Activated CD4-positive, CD25-positive, alpha-beta regulatory T cell treated with anti-CD3 and anti-CD28 coated beads, Interleukin-2, amount 50 U/mL, for 72 hours (primary cell): ENCODE results near the gene PSME4.
"Not testable (repeated sequence)": the region's sequence is repeated elsewhere in the genome, so short reads cannot be mapped to it uniquely, and the experiment has no call there.

Experiments used
- DNase-seq: peaks from one replicate; pipeline ENCODE4 v3.0.0; 2021

PSME4 gene

DNA sequence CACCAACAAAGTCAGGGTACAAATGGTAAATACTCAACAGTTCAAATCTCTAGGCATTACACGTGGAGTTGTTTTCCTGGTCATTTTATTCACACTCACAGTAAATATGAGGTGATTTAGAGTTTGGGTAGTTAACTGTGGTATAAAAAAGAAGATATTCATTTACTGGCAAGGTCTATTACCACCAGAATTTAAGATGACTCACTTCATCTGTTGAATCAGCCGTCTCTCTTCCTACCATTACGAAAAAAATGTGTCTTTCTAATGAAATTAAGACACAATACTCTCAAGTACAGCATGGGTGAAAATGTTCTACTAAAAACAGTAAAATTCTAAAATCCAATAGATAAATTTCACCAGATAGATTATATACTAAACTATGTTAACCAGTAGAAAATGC is 90.0 kb downstream of the PSME4 start:
- no peak for DNase-seq

GRCh38 chr2:53877556-53877955 is 93.2 kb downstream of the PSME4 start:
- no peak for DNase-seq

- no peak for DNase-seq
Observed at GRCh38 chr2:53877112-53877511, 93.7 kb downstream of the PSME4 start.

- no peak for DNase-seq
Observed at GRCh38 chr2:53874401-53874950, 96.3 kb downstream of the PSME4 start.

DNA sequence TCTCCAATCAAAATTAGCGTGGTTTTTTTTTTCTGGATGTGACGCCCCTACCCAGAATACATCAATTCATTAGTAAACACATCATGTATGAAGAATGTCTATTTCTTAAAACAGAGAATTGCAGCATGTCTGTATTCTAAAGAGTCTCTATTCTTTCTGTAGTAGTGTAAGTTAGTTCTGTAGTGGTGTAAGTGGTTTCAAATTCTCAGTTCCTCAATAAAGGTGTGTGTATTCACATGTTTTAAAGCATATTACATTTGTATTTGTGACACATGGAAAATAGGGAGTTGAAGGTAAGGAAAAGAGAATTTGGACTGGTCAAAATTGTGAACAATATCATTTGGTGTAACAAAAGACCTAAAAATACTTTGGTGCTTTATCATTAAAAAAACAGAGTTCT is 103.0 kb downstream of the PSME4 start:
- no peak for DNase-seq

DNA sequence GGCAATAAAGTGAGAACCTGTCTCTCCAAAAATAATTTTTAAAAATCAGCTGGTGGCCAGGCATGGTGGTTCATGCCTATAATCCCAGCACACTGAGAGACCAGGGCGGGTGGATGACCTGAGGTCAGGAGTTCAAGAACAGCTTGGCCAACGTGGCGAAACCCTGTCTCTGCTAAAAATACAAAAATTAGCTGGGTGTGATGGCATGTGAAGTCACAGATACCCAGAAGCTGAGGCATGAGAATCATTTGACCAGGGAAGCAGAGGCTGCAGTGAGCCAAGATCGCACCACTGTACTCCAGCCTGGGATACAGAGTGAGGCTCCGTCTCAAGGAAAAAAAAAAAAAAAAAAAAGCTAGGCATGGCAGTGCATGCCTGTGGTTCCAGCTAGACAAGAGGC is 103.6 kb downstream of the PSME4 start:
- DNase-seq = no peak

DNA sequence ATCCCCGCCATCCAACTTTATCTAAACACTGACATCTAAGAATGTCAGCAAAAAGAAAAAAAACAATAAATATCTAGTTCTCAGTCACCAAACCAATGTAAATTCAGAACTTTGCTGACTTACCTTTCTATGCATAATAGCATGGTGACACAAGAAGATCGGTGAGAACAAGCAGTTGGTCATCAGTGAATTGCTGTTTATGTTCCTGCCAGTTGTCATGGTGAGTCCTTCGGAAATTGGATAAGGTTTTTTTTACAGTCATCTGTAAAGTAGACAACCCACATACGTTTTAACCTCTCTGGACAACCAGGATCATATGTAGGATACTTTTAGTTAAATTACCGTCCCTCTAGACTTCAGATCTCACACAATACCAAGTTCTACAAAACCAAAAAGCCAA is 104.8 kb downstream of the PSME4 start:
- no peak for DNase-seq

DNA sequence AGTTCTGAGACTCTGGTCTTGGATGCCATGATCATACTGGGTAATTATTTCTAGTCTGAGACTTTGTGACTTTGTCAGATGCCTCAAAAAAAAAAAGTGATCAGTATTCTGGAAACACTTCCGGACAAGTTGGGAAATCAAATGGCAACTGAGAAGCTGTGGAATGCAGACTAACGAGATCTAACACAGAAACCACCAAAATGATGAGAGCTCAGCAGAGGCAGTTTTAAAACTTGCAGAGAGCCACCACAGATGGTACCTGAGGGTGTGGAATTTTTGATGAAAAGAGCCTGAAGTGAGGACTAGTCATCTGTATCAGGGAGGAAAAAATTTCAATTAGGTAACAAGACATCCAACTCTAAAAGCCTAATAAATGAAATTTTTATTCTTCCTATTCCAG is 105.5 kb downstream of the PSME4 start:
- DNase-seq = no peak

- no peak for DNase-seq
Observed at GRCh38 chr2:53863538-53864227, 107.1 kb downstream of the PSME4 start.

DNA sequence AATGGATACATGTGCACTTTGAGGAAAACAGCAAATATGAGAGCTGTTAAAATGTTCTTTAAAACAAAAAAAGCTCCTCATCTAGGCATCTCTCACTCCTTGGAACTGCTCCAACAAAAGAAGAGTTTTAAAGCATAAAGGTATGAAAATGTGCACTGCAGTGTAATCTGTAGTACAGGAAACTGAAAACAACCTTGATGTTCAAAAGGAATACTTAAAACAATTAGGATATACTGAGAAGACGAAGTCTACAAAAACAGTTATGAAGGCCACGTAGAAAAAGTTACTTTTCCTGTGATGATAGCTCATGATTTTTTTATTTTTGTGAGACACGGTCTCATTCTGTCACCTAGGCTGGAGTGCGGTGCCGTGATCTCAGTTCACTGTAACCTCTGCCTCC is 109.0 kb downstream of the PSME4 start:
- no peak for DNase-seq

DNA sequence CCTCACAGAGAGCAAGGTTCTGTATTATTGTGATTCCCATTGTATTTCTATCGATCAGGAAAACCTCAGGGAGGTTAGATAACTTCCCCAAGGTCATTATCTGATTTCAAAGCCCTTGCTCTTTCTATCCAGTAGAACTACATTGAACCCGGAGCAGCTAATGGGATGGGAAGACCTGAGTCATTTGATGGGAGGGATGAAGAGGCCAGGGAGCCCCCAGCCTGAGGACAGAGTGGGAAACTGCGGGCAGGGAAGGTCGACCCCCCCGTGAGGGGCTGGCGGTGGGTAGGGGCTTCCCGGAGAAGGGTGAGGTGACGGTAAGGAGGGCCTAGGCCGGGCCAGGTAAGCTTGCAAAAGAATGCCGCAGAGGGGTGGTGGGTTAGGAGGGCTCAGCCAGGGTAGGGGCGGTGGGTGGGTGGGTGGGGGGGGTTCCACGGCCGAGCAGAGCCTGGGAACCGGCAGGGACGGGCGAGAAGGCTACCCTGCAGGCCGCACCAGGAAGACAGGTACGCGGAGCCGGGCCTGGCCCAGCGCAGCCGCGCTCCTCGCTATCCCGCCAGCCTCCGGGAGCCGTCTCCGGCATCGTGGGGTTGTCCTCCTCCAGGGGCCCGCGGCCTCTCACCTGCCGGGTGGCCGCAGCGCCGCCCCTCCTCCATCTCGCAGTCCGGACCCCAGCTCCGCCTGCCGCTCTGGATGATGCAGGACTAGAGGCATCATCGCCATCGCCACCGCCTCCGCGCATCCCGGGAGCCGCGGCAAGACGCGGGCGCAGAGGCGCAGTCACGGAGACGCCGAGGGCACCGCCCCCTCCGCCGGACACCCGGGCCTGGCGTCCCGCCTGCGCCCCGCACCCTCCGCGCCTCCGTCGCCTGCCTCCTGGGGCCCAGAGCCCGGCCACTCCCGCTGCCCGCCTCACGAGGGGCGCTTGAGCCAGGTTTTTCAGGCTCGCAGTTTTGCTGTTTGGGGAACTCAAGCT is 111.3 kb downstream of the PSME4 start, which contains the start of gene GPR75:
GPR75 (minus strand) TSS at position 762 of the 976 bp plus-strand sequence. CDS start 5,211 bp downstream, outside the sequence.
- no peak for DNase-seq

GRCh38 chr2:53856272-53856671 is 114.5 kb downstream of the PSME4 start:
- DNase-seq = no peak

DNA sequence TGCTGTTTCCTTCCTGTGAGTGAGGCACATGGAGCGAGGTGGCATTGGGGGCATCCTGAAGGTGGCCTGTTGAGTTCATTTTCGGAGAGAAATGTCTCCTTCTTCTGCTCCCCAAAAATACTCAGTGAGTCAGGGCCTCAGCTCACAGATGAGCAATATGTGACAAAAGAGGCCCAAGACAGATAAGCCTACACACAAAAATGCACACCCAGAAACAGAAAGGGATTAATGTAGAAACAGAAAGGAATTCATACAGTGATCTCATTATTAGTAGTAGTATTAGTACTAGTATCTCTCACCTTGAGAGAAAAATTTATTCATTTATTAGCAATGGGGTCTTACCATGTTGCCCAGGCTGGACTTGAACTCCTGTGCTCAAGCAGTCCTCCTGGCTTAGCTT is 116.1 kb downstream of the PSME4 start:
- DNase-seq = no peak

DNA sequence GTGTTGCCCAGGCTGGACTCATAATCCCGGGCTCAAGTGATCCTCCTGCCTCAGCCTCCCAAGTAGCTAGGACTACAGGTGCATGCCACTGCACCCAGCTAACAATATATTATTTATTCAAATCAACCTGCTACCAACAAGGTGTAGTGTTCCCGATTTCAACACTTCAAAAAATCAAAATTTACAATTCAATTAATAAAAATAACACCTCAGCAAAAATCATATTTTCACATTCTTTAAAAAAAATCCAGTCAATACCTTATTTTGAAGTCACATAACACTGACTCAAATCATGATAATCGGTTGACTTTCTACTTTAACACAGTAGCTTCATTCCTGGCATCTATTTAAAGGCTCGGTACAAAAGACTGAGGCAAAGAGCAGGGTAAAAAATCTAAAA is 118.3 kb downstream of the PSME4 start:
- no peak for DNase-seq

- DNase-seq = not testable (repeated sequence)
Observed at GRCh38 chr2:53851052-53851757, 119.6 kb downstream of the PSME4 start.

- no peak for DNase-seq
Observed at GRCh38 chr2:53848062-53848461, 122.7 kb downstream of the PSME4 start.

GRCh38 chr2:53843595-53843994 is 127.2 kb downstream of the PSME4 start:
- DNase-seq = no peak

GRCh38 chr2:53842891-53843290 is 127.9 kb downstream of the PSME4 start:
- no peak for DNase-seq

DNA sequence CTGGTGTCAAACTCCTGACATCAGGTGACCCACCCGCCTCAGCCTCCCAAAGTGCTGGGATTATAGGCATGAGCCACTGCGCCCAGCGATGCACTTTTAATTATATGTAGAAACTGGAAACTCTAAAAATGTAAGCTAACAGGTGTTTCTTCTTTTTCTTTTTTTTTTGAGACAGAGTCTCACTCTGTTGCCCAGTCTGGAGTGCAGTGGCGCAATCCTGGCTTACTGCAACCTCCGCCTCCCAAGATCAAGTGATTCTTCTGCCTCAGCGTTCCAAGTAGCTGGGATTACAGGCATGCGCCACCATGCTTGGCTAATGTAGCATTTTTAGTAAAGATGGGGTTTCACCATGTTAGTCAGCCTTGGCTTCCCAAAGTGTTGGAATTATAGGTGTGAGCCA is 129.1 kb downstream of the PSME4 start:
- not testable (repeated sequence) for DNase-seq

GRCh38 chr2:53840580-53840979 is 130.2 kb downstream of the PSME4 start:
- DNase-seq = no peak

DNA sequence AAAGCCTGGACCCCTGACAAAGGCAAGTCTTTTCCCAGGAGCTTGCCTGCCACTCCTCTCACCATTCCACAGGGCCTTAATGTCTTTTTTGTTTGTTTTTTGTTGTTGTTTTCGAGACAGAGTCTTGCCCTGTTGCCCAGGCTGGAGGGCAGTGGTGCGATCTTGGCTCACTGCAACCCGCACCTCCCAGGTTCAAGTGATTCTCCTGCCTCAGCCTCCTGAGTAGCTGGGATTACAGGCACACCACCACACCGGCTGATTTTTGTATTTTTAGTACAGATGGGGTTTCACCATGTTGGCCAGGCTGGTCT is 140.9 kb downstream of the PSME4 start:
- not testable (repeated sequence) for DNase-seq

DNA sequence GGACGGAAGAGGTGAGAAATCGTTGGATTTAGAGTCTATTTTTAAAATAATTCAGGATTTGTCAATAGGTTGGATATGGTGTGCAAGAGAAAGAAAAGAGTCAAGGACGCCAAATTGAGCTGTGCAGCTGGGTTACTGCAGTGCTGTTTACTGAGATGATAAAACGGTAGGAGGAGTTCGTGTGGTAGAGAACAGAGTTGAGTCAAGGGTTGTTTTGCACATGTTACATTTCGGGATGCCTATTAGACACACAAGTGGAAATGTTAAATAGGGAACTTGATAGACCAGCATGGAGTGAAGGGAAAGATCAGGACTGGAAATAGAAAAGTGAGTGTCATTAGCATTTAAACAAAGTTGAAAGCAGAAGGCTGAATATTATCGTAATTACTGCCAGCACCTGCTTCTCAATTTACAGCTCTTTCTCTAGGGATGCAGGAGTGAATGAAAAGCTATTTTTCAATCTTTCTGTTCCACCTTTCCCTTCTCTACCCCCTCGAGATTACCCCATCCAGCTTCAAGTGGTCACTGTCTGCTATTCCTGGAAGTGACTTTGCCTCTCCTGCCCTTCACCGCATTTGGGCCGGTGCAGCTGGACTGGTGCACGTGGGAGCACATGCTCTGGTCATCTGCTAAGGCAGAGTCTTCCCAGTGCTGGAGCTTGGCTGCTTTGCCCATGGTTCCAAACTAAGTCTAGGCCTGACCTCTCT is 141.4 kb downstream of the PSME4 start:
- no peak for DNase-seq

DNA sequence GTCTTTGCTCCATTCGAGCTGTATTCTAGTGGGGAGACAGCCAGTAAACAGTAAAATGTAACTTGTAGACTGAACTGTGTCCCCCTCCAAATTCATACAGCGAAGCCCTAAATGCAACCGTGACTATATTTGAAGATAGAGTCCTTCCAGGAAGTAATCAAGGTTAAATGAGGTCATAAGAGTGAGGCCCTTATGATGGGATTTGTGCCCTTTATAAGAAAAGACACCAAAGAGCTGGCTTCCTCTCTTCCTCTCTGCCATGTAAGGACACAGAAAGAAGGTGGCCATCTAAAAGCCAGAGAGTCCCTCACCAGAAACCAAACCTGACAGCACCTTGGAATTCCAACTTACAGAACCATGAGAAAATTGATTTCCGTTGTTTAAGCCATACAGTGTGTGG is 142.5 kb downstream of the PSME4 start:
- DNase-seq = no peak
